ENCODE data around the gene ARL13B. TPM values are rescaled to one million over a fixed set of nuclear protein-coding genes. Genes with fewer than 3 reads are reported as not detected.
A peak's percentile ranks its signal among the peaks of the same experiment; 100 is the strongest.

The ARL13B gene
- polyA plus RNA-seq, 1 of the 3 experiments (the other 2 are of a cell fraction) = 4.9 TPM

DNA sequence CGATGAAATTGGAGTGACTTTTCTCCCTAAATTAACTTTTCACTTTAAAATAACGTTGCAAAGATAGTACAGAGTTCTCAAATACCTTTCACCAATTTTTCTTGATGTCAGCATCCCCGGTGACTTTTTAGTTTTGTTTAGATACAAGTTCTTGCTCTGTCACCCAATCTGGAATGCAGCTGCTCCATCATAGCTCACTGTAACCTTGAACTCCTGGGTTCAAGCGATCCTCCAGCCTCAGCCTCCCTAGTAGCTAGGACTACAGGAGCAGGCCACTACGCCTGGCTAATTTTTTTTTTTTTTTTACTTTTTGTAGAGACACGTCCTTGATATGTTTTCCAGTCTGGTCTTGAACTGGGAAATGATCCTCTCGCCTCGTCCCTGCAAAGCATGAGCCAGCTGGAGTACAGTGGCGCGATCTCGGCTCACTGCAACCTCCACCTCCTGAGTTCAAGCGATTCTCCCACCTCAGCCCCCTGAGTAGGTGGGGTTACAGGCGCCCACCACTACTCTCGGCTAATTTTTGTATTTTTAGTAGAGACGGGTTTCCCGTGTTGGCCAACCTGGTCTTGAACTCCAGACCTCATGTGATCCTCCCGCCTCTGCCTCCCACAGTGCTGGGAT lies 83.7 kb downstream of the ARL13B start:
- Histone ChIP-seq H3F3A (replicated peaks; ENCODE audit: insufficient read depth) (peaks cover 17% of the 10 kb centered on the region), H3K36me3 (replicated peaks in 1 of 2; ENCODE audit: control insufficient read depth in 1 of 2, insufficient read depth in 2 of 2, low read length in 1 of 2) (peaks cover 19 to 31% of the 10 kb centered on the region in 2 experiments), H3K27ac (ENCODE audit: low read depth in 2 of 2, low read length in 1 of 2) (peak overlapping the region; percentile 98 to 99), H2AFZ (ENCODE audit: low read depth) (peak overlapping the region; percentile 93), H3K27me3 (ENCODE audit: insufficient read depth) (no peaks in the 10 kb centered on the region), H3K9ac (peak overlapping the region; percentile 97), H3K79me2 (ENCODE audit: insufficient read depth) (peaks cover 19% of the 10 kb centered on the region; the same call in 1 of the 2 replicates), H3K9me2 (no peaks in the 10 kb centered on the region), H3K4me2 (peak overlapping the region; percentile 75), H3K4me3 (ENCODE audit: low read depth in 2 of 2, low read length in 1 of 2) (peak overlapping the region; percentile 80 to 86), H3K9me3 (no peaks in the 10 kb centered on the region), H3K4me1 (ENCODE audit: control insufficient read depth in 1 of 2, insufficient read depth in 2 of 2, low read depth in 1 of 2, low read length in 1 of 2) (peaks cover 0 to 2% of the 10 kb centered on the region in 2 experiments; a peak in 2 of 4 replicates), H4K20me1 (ENCODE audit: insufficient read depth) (no peaks in the 10 kb centered on the region)
- ChIA-PET CTCF (interaction anchor here (0.7 to 1.9 kb wide), 6 partner anchors 9 to 158 kb away, joined by 3 to 6 read pairs (median 4); no protein-coding TSS in a partner anchor), POLR2A (interaction anchor here (0.6 to 1.8 kb wide), 3 partner anchors 38 to 90 kb away, joined by 3 to 6 read pairs (median 3); partner anchors contain the start of gene PROS1)
- DNase-seq = no peak
- no peak for TF ChIP-seq YY1 (IDR thresholded peaks at IDR 0.05; ENCODE audit: low read depth)
- peak; percentile 10; the same call in 1 of the 2 replicates for TF ChIP-seq MXI1 (IDR thresholded peaks at IDR 0.05; ENCODE audit: low read depth, low read length)
- TF ChIP-seq USF1 (IDR thresholded peaks at IDR 0.05; ENCODE audit: borderline replicate concordance, low read depth) = no peak
- 8% methylated on average over 17 of the region's 17 CpGs for WGBS (ENCODE audit: low lambda C conversion rate)

- Histone ChIP-seq H3K27ac (ENCODE audit: low read depth in 2 of 2, low read length in 1 of 2) (peak overlapping the region; percentile 28 to 98; a peak in 2 of 4 replicates), H3K4me2 (peak overlapping the region; percentile 75), H2AFZ (ENCODE audit: low read depth) (peak overlapping the region; percentile 93), H3K4me1 (ENCODE audit: control insufficient read depth in 1 of 2, insufficient read depth in 2 of 2, low read depth in 1 of 2, low read length in 1 of 2) (peaks cover 0 to 2% of the 10 kb centered on the region in 2 experiments; a peak in 2 of 4 replicates), H4K20me1 (ENCODE audit: insufficient read depth) (no peaks in the 10 kb centered on the region), H3K9ac (peak overlapping the region; percentile 97; the same call in 1 of the 2 replicates), H3K9me2 (no peaks in the 10 kb centered on the region), H3F3A (replicated peaks; ENCODE audit: insufficient read depth) (peaks cover 17% of the 10 kb centered on the region), H3K36me3 (replicated peaks in 1 of 2; ENCODE audit: control insufficient read depth in 1 of 2, insufficient read depth in 2 of 2, low read length in 1 of 2) (peaks cover 19 to 26% of the 10 kb centered on the region in 2 experiments), H3K79me2 (ENCODE audit: insufficient read depth) (peaks cover 19% of the 10 kb centered on the region; the same call in 1 of the 2 replicates), H3K4me3 (ENCODE audit: low read depth in 2 of 2, low read length in 1 of 2) (peak overlapping the region; percentile 80 to 86; a peak in 3 of 4 replicates), H3K9me3 (no peaks in the 10 kb centered on the region), H3K27me3 (ENCODE audit: insufficient read depth) (no peaks in the 10 kb centered on the region)
- ChIA-PET CTCF (interaction anchor here (1.0 to 1.9 kb wide), 3 partner anchors 27 to 186 kb away, joined by 3 to 6 read pairs (median 4); no protein-coding TSS in a partner anchor), POLR2A (interaction anchor here (0.6 kb wide), 1 partner anchor 109 kb away, joined by 3 read pairs; no protein-coding TSS in a partner anchor)
- TF ChIP-seq NFIC (IDR thresholded peaks at IDR 0.05; ENCODE audit: borderline replicate concordance) (no peak), ZBTB33 (IDR thresholded peaks at IDR 0.05; ENCODE audit: borderline replicate concordance, low read depth) (no peak), TEAD4 (IDR thresholded peaks at IDR 0.05; ENCODE audit: borderline replicate concordance, insufficient read depth) (no peak), SMC3 (IDR thresholded peaks at IDR 0.05; ENCODE audit: low read depth, low read length) (no peak), EZH2phosphoT487 (IDR thresholded peaks at IDR 0.05; ENCODE audit: borderline replicate concordance, low read depth) (no peak), POLR2AphosphoS5 (IDR thresholded peaks at IDR 0.05; ENCODE audit: low read depth, low read length) (no peak), ELF1 (IDR thresholded peaks at IDR 0.05) (no peak)
- TF ChIP-seq, protein P1, sequence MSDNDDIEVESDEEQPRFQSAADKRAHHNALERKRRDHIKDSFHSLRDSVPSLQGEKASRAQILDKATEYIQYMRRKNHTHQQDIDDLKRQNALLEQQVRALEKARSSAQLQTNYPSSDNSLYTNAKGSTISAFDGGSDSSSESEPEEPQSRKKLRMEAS (IDR thresholded peaks at IDR 0.05; ENCODE audit: low read depth) = no peak
- no peak for DNase-seq
- WGBS (ENCODE audit: low lambda C conversion rate) = 52% methylated on average over 6 of the region's 6 CpGs
Measured at GRCh38 chr3:94064243-94064860, 84.4 kb downstream of the ARL13B start.

Measured in SK-N-SH (cell line).